PC-9 (cell line): ENCODE data around the gene CELF4. TPM values are rescaled to one million over a fixed set of nuclear protein-coding genes. Genes with fewer than 3 reads are reported as not detected.

Experiments used
- BruUV-seq: library from RNA; stranded (reverse); fragments of 400-500 nt; replicated peaks from 2 replicates; lab custom pipeline; 2021; lab: Mats Ljungman, UMichigan
- CTCF ChIA-PET: fragments of 300-600 bp; sonication (Branson Sonifier 250); formaldehyde crosslinking; loops from one replicate; lab custom pipeline; 2022; ENCODE audit warnings: antibody characterized with exemption; lab: Charles Lee
- POLR2A ChIA-PET: fragments of 300-600 bp; sonication (Branson Sonifier 250); formaldehyde crosslinking; loops from one replicate; lab custom pipeline; 2022; ENCODE audit warnings: antibody characterized with exemption; ENCODE audit not compliant: unreplicated experiment; lab: Charles Lee
- DNase-seq, 2 experiments: peaks; one replicate each; pipeline versions ENCODE4 v3.0.0 to v3.0.0-alpha.2; 2015 to 2022; ENCODE audit warnings: mixed read lengths in 1 of 2
- H2AFZ ChIP-seq: fragments of 200-600 bp; sonication (generic); 2 replicates; pipeline ENCODE4 v1.8.1; 2017; ENCODE audit warnings: antibody characterized with exemption
- H3F3A ChIP-seq: fragments of 200-600 bp; sonication (generic); 2 replicates; pipeline ENCODE4 v1.8.1; 2017; ENCODE audit warnings: antibody characterized with exemption, mild to moderate bottlenecking, low read depth; ENCODE audit not compliant: insufficient read depth
- H3K27ac ChIP-seq: fragments of 200-600 bp; sonication (generic); 2 replicates; pipeline ENCODE4 v1.6.1; 2016; ENCODE audit warnings: mixed run types
- H3K27me3 ChIP-seq: fragments of 200-600 bp; sonication (generic); 2 replicates; pipeline ENCODE4 v1.6.1; 2016; ENCODE audit warnings: low read depth, mixed run types; ENCODE audit not compliant: insufficient read depth
- H3K36me3 ChIP-seq: fragments of 200-600 bp; sonication (generic); 2 replicates; pipeline ENCODE4 v1.6.1; 2016; ENCODE audit warnings: low read depth, mixed run types
- H3K4me1 ChIP-seq: fragments of 200-600 bp; sonication (generic); replicated peaks from 2 replicates; pipeline ENCODE4 v1.6.1; 2016; ENCODE audit warnings: mixed run types; ENCODE audit not compliant: insufficient read depth
- H3K4me2 ChIP-seq: fragments of 200-600 bp; sonication (generic); 2 replicates; pipeline ENCODE4 v1.6.1; 2017; ENCODE audit warnings: mixed run types
- H3K4me3 ChIP-seq: fragments of 200-600 bp; sonication (generic); 2 replicates; pipeline ENCODE4 v1.6.1; 2016; ENCODE audit warnings: mixed run types
- H3K79me2 ChIP-seq: fragments of 200-600 bp; sonication (generic); 2 replicates; pipeline ENCODE4 v1.6.1; 2017; ENCODE audit warnings: low read depth, mixed run types
- H3K9me2 ChIP-seq: fragments of 200-600 bp; sonication (generic); 2 replicates; pipeline ENCODE4 v1.8.1; 2017; ENCODE audit warnings: mild to moderate bottlenecking; ENCODE audit not compliant: insufficient read depth
- H3K9me3 ChIP-seq: fragments of 200-600 bp; sonication (generic); 2 replicates; pipeline ENCODE4 v1.8.1; 2016; ENCODE audit warnings: low read depth; ENCODE audit not compliant: insufficient read depth
- H4K20me1 ChIP-seq: fragments of 200-600 bp; sonication (generic); 2 replicates; pipeline ENCODE4 v1.8.1; 2017; ENCODE audit not compliant: insufficient read depth
- EZH2 ChIP-seq: fragments of 200-600 bp; sonication (generic); IDR thresholded peaks from 2 replicates; pipeline ENCODE4 v1.8.0; 2017; ENCODE audit warnings: antibody characterized with exemption, low read depth
- intact Hi-C: fragments of 100-400 bp; cut with micrococcal nuclease; formaldehyde crosslinking; loops from one replicate; pipeline ENCODE4 v1.10.0; 2022; ENCODE audit not compliant: unreplicated experiment
- total RNA-seq: library from RNA; stranded (reverse); gene quantifications from 2 replicates; pipeline ENCODE4 v1.2.3, GENCODE V29; 2021
- TF ChIP-seq, protein P1 (sequence below): fragments of 200-600 bp; sonication (generic); conservative IDR thresholded peaks from 2 replicates; pipeline ENCODE4 v1.6.1; 2017; ENCODE audit warnings: mixed run types, antibody characterized with exemption, mild to moderate bottlenecking, moderate library complexity

Gene CELF4
- total RNA-seq, 1 experiment from 2014 or later = 1.2 TPM

- no peak overlapping the region for H3K4me2 ChIP-seq
- no peaks in the 10 kb centered on the region for H3K9me2 ChIP-seq
- no TSS peak for BruUV-seq
- H3K36me3 ChIP-seq = no peaks in the 10 kb centered on the region
- no peaks in the 10 kb centered on the region for H4K20me1 ChIP-seq
- H3K27me3 ChIP-seq = no peaks in the 10 kb centered on the region
- no peaks in the 10 kb centered on the region for H3K4me1 ChIP-seq
- CTCF ChIA-PET = no interaction called here
- TF ChIP-seq, protein P1, sequence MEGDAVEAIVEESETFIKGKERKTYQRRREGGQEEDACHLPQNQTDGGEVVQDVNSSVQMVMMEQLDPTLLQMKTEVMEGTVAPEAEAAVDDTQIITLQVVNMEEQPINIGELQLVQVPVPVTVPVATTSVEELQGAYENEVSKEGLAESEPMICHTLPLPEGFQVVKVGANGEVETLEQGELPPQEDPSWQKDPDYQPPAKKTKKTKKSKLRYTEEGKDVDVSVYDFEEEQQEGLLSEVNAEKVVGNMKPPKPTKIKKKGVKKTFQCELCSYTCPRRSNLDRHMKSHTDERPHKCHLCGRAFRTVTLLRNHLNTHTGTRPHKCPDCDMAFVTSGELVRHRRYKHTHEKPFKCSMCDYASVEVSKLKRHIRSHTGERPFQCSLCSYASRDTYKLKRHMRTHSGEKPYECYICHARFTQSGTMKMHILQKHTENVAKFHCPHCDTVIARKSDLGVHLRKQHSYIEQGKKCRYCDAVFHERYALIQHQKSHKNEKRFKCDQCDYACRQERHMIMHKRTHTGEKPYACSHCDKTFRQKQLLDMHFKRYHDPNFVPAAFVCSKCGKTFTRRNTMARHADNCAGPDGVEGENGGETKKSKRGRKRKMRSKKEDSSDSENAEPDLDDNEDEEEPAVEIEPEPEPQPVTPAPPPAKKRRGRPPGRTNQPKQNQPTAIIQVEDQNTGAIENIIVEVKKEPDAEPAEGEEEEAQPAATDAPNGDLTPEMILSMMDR = no peak
- no peak for TF ChIP-seq EZH2
- intact Hi-C loops = no loop called here
- no peak for DNase-seq
- POLR2A ChIA-PET = no interaction called here
- no peaks in the 10 kb centered on the region for H3K79me2 ChIP-seq
- H2AFZ ChIP-seq = no peak overlapping the region
- H3K4me3 ChIP-seq = no peak overlapping the region
- H3K9me3 ChIP-seq = no peaks in the 10 kb centered on the region
- H3K27ac ChIP-seq = no peak overlapping the region
- no peaks in the 10 kb centered on the region for H3F3A ChIP-seq
Measured at GRCh38 chr18:37230768-37231167, 334.8 kb downstream of the CELF4 start.

DNA sequence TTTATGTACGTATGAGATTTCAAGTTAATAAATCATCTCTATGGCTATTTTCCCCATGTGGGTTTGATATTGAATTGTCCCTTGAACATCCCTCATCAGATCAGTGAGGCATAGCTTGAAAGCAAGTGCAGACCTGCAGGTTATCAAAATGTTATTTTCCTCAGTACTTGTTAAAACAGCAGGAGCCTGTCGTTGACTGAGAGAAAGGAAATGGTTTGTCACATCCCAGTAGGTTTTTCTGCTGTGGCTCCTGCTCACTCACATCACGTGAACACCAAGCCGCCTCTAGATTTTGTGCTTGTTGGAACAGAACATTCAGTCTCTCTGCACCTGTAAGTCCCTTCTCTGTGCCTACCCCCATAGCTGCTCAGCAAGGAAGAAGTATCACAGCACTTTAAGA lies 340.3 kb downstream of the CELF4 start:
- H3K4me2 ChIP-seq = no peak overlapping the region
- H2AFZ ChIP-seq = no peak overlapping the region
- no peak overlapping the region for H3K4me3 ChIP-seq
- no peaks in the 10 kb centered on the region for H3K4me1 ChIP-seq
- no peaks in the 10 kb centered on the region for H3K79me2 ChIP-seq
- intact Hi-C loops = no loop called here
- H3K9me3 ChIP-seq = no peaks in the 10 kb centered on the region
- H3K36me3 ChIP-seq = no peaks in the 10 kb centered on the region
- no TSS peak for BruUV-seq
- no peak overlapping the region for H3K27ac ChIP-seq
- POLR2A ChIA-PET = no interaction called here
- no peaks in the 10 kb centered on the region for H3K27me3 ChIP-seq
- CTCF ChIA-PET = no interaction called here
- H3K9me2 ChIP-seq = no peaks in the 10 kb centered on the region
- DNase-seq = no peak
- TF ChIP-seq, protein P1 = no peak
- no peak for TF ChIP-seq EZH2
- no peaks in the 10 kb centered on the region for H3F3A ChIP-seq
- H4K20me1 ChIP-seq = no peaks in the 10 kb centered on the region

DNA sequence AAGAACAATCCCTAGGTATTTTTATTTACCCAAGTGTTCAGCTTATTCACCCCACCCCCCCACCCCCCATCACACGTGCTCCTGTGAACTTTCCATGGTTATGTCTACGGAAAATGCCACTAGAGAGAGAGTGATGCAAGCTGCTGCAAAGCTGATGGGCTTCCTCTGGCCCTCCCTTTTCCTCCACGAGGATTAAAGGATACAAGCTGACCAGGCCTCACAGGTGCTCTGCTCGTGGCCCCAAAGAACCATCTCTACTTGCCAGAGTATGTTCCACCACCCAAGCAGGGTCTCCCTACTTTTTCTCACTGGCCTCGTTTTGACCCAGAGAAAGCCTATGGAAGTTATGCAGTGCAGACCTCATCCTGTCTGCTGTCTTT lies 342.6 kb downstream of the CELF4 start:
- no TSS peak for BruUV-seq
- H3K79me2 ChIP-seq = no peaks in the 10 kb centered on the region
- no peak overlapping the region for H2AFZ ChIP-seq
- no peaks in the 10 kb centered on the region for H3K36me3 ChIP-seq
- H3K27me3 ChIP-seq = no peaks in the 10 kb centered on the region
- no peaks in the 10 kb centered on the region for H3F3A ChIP-seq
- CTCF ChIA-PET = no interaction called here
- POLR2A ChIA-PET = no interaction called here
- H3K9me2 ChIP-seq = no peaks in the 10 kb centered on the region
- no peaks in the 10 kb centered on the region for H4K20me1 ChIP-seq
- no peaks in the 10 kb centered on the region for H3K4me1 ChIP-seq
- no peaks in the 10 kb centered on the region for H3K9me3 ChIP-seq
- intact Hi-C loops = no loop called here
- no peak for DNase-seq
- TF ChIP-seq, protein P1 = no peak
- no peak for TF ChIP-seq EZH2
- no peak overlapping the region for H3K4me3 ChIP-seq
- no peak overlapping the region for H3K27ac ChIP-seq
- H3K4me2 ChIP-seq = no peak overlapping the region
